ENCODE results near the gene FBXO42.
A peak's percentile ranks its signal among the peaks of the same experiment; 100 is the strongest.

The FBXO42 gene

DNA sequence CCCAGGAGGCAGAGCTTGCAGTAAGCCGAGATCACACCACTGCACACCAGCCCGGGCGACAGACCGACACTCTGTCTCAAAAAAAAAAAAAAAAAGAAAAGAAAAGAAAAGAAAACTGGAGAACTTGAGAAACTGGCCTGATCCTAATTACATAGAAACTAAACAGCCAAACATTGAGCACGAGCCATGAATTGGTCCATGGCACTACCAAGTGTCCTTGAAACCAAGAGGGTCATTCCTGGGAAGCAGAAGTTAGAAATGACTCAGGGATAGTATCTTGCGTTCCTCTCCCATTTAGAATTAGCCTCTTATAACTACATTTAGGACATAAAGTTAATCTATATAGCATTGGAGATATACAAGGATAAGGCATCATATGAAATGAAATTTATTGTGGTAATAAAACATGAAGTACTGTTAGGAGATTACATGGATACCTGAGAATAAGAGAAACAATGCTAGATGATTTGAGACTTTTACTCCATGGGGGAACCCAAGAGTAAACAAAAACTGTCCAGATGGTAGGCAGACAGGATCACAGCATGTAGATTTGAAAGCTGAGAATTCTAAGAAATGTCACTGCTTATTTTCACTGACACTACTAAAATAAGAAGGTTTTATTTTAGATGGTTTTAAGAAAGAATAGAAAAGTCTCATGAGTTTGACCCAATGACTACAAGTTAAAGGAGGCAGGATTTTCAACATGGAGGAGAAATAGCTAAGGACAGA lies 75.8 kb downstream of the FBXO42 start:
- TF ChIP-seq PKNOX1 (IDR thresholded peaks at IDR 0.05): 0 out of 2 replicates have a peak, but pooled peaks have one; percentile 4
- TF ChIP-seq ARNT (IDR thresholded peaks at IDR 0.05): no peak
- ChIA-PET CTCF (no interaction called here), POLR2A (no interaction called here)

GRCh38 chr1:16275591-16275990 lies 76.7 kb downstream of the FBXO42 start:
- CTCF ChIA-PET: no interaction called here
- TF ChIP-seq FOXA1 (IDR thresholded peaks at IDR 0.05): no peak
- no peak for TF ChIP-seq FOXM1 (IDR thresholded peaks at IDR 0.05; ENCODE audit: borderline replicate concordance)
- no peak for TF ChIP-seq NFRKB (IDR thresholded peaks at IDR 0.05)
- no peak for TF ChIP-seq CTBP1 (IDR thresholded peaks at IDR 0.05; ENCODE audit: borderline replicate concordance)
- TF ChIP-seq LEF1 (IDR thresholded peaks at IDR 0.05; ENCODE audit: borderline replicate concordance): no peak
- no peak for TF ChIP-seq ZNF384 (IDR thresholded peaks at IDR 0.05)
- TF ChIP-seq FOXK2 (IDR thresholded peaks at IDR 0.05): no peak
- TF ChIP-seq SUZ12 (IDR thresholded peaks at IDR 0.05): no peak
- TF ChIP-seq SP1 (IDR thresholded peaks at IDR 0.05): no peak
- TF ChIP-seq L3MBTL2 (conservative IDR thresholded peaks at IDR 0.05): no peak
- no peak for TF ChIP-seq HDGF (IDR thresholded peaks at IDR 0.05; ENCODE audit: borderline replicate concordance)
- DNase-seq (ENCODE audit: extremely low spot score): no peak
- POLR2A ChIA-PET: no interaction called here

More for the DNA sequence above, 75.8 kb downstream of the FBXO42 start:
- no peak for DNase-seq (ENCODE audit: extremely low spot score)

GRCh38 chr1:16267690-16268180 lies 84.5 kb downstream of the FBXO42 start:
- CTCF ChIA-PET: no interaction called here

DNA sequence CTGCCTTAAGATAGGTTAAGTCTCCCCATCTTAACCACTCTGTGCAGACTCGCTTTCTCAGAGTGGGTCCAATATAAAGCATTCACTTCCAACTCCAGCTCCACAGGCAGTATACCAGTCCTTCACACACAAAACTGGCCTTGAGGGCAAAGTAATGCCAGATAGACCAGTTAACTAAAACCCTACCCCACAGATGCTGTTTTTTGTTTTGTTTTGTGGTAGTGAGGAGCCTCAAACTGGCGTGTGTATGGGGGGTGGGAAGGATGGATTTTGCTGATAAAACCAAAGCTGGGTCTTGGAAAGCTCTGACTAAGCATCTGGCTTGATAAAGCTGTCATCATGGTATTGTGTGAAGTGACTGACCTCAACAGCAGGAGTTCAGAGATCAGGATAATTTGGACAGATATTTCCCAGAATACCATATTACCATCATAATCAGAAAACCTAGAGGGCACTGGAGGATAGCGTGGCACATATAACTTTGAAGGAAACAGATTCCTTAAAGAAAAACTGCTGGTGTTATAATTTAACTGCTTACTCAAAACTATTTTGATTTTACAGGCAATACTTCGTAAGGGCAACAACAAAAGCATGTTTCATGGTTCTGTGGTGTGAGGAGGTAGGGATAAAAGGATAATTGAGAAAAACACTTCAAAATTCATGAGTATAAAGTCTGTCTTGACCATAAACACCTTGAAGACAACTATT lies 85.7 kb downstream of the FBXO42 start:
- ChIA-PET POLR2A (interaction anchor here (1.3 kb wide), 1 partner anchor 86 kb away, joined by 4 read pairs; the partner anchor contains the start of gene FBXO42), CTCF (interaction anchor here (0.5 kb wide), 1 partner anchor 21 kb away, joined by 7 read pairs; no protein-coding TSS in a partner anchor)
- DNase-seq (ENCODE audit: extremely low spot score): no peak
- TF ChIP-seq FOXK2 (IDR thresholded peaks at IDR 0.05): no peak
- no peak for TF ChIP-seq TARDBP (IDR thresholded peaks at IDR 0.05)
- no peak for TF ChIP-seq ELF4 (IDR thresholded peaks at IDR 0.05)
- TF ChIP-seq FOXA1 (IDR thresholded peaks at IDR 0.05): no peak
- no peak for TF ChIP-seq CTBP1 (IDR thresholded peaks at IDR 0.05; ENCODE audit: borderline replicate concordance)
- no peak for TF ChIP-seq SP1 (IDR thresholded peaks at IDR 0.05)
- TF ChIP-seq HDGF (IDR thresholded peaks at IDR 0.05; ENCODE audit: borderline replicate concordance): no peak
- TF ChIP-seq BHLHE40 (IDR thresholded peaks at IDR 0.05; ENCODE audit: borderline replicate concordance): no peak
- no peak for TF ChIP-seq SUZ12 (IDR thresholded peaks at IDR 0.05)
- TF ChIP-seq ZNF384 (IDR thresholded peaks at IDR 0.05): no peak
- no peak for TF ChIP-seq PKNOX1 (IDR thresholded peaks at IDR 0.05)
- no peak for TF ChIP-seq NFRKB (IDR thresholded peaks at IDR 0.05)
- TF ChIP-seq L3MBTL2 (conservative IDR thresholded peaks at IDR 0.05): no peak
- TF ChIP-seq ARNT (IDR thresholded peaks at IDR 0.05): no peak
- TF ChIP-seq FOXM1 (IDR thresholded peaks at IDR 0.05; ENCODE audit: borderline replicate concordance): no peak

More at GRCh38 chr1:16267690-16268180, 84.5 kb downstream of the FBXO42 start:
- no peak for DNase-seq (ENCODE audit: extremely low spot score)
- POLR2A ChIA-PET: no interaction called here
- TF ChIP-seq FOXM1 (IDR thresholded peaks at IDR 0.05; ENCODE audit: borderline replicate concordance): no peak
- no peak for TF ChIP-seq HDGF (IDR thresholded peaks at IDR 0.05; ENCODE audit: borderline replicate concordance)
- no peak for TF ChIP-seq ELF4 (IDR thresholded peaks at IDR 0.05)
- TF ChIP-seq ARNT (IDR thresholded peaks at IDR 0.05): no peak
- no peak for TF ChIP-seq FOXA1 (IDR thresholded peaks at IDR 0.05)
- no peak for TF ChIP-seq PKNOX1 (IDR thresholded peaks at IDR 0.05)
- TF ChIP-seq SUZ12 (IDR thresholded peaks at IDR 0.05): no peak
- TF ChIP-seq TARDBP (IDR thresholded peaks at IDR 0.05): no peak
- no peak for TF ChIP-seq LEF1 (IDR thresholded peaks at IDR 0.05; ENCODE audit: borderline replicate concordance)
- TF ChIP-seq NFRKB (IDR thresholded peaks at IDR 0.05): no peak
- TF ChIP-seq FOXK2 (IDR thresholded peaks at IDR 0.05): no peak
- no peak for TF ChIP-seq SP1 (IDR thresholded peaks at IDR 0.05)
- TF ChIP-seq ZNF384 (IDR thresholded peaks at IDR 0.05): no peak
- TF ChIP-seq BHLHE40 (IDR thresholded peaks at IDR 0.05; ENCODE audit: borderline replicate concordance): no peak
- TF ChIP-seq L3MBTL2 (conservative IDR thresholded peaks at IDR 0.05): no peak
- TF ChIP-seq CTBP1 (IDR thresholded peaks at IDR 0.05; ENCODE audit: borderline replicate concordance): no peak

DNA sequence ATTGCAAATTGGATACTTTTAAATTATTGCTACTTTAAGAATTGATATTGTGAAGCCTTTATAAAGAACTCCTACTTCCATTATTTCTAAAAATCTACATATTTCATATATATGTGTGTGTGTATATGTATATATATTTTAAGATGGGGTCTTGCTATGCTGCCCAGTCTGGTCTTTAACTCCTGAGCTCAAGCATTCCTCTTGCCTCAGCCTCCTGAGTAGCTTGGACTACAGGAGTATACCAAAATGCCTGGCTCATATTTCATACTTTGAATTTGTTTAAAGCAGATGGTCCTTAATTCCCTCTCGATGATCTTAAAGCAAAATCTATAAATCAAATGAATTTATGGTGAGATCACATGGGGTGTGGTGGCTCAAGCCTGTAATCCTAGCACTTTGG lies 90.2 kb downstream of the FBXO42 start:
- TF ChIP-seq LEF1 (IDR thresholded peaks at IDR 0.05; ENCODE audit: borderline replicate concordance): no peak
- TF ChIP-seq ARNT (IDR thresholded peaks at IDR 0.05): no peak
- no peak for TF ChIP-seq ZNF384 (IDR thresholded peaks at IDR 0.05)
- no peak for TF ChIP-seq ELF4 (IDR thresholded peaks at IDR 0.05)
- no peak for TF ChIP-seq FOXA1 (IDR thresholded peaks at IDR 0.05)
- TF ChIP-seq FOXM1 (IDR thresholded peaks at IDR 0.05; ENCODE audit: borderline replicate concordance): no peak
- TF ChIP-seq FOXK2 (IDR thresholded peaks at IDR 0.05): no peak
- TF ChIP-seq SP1 (IDR thresholded peaks at IDR 0.05): no peak
- TF ChIP-seq CTBP1 (IDR thresholded peaks at IDR 0.05; ENCODE audit: borderline replicate concordance): no peak
- TF ChIP-seq SUZ12 (IDR thresholded peaks at IDR 0.05): no peak
- no peak for TF ChIP-seq BHLHE40 (IDR thresholded peaks at IDR 0.05; ENCODE audit: borderline replicate concordance)
- TF ChIP-seq NFRKB (IDR thresholded peaks at IDR 0.05): no peak
- TF ChIP-seq TARDBP (IDR thresholded peaks at IDR 0.05): no peak
- TF ChIP-seq HDGF (IDR thresholded peaks at IDR 0.05; ENCODE audit: borderline replicate concordance): no peak
- TF ChIP-seq L3MBTL2 (conservative IDR thresholded peaks at IDR 0.05): no peak
- no peak for TF ChIP-seq PKNOX1 (IDR thresholded peaks at IDR 0.05)
- CTCF ChIA-PET: no interaction called here
- DNase-seq (ENCODE audit: extremely low spot score): no peak
- POLR2A ChIA-PET: no interaction called here

All from HEK293T (cell line).